ENCODE data around the gene SCCPDH. TPM values are rescaled to one million over a fixed set of nuclear protein-coding genes. Genes with fewer than 3 reads are reported as not detected.
A peak's percentile ranks its signal among the peaks of the same experiment; 100 is the strongest.

The SCCPDH gene
- total and polyA plus RNA-seq, 2 donors (not counting 1 experiment from before 2014, with no cell fraction given) = 47.8 to 58.0 TPM

DNA sequence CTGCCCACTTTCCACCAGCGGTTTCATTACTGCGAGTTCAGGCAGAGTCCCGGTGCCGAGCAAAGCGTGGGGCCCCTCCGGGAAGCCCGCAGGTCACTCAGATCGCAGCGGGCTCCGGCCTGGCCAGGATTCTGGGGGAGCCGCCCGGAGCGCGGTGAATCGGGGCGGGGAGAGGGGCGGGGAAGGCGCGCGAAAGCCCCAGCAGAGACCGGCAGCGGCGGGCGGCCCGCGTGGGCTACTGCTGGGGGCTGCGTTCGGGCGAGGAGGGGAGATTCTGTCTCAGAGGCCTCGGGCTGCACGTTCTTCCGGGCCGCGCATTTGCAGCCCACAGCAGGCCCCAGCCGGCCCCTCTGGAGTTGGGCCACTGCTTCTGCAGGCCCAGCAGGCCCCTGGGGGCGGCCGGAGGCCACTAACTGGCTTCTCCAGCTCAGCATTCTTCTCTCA is 64.7 kb downstream of the SCCPDH start:
- TF ChIP-seq, protein P1, sequence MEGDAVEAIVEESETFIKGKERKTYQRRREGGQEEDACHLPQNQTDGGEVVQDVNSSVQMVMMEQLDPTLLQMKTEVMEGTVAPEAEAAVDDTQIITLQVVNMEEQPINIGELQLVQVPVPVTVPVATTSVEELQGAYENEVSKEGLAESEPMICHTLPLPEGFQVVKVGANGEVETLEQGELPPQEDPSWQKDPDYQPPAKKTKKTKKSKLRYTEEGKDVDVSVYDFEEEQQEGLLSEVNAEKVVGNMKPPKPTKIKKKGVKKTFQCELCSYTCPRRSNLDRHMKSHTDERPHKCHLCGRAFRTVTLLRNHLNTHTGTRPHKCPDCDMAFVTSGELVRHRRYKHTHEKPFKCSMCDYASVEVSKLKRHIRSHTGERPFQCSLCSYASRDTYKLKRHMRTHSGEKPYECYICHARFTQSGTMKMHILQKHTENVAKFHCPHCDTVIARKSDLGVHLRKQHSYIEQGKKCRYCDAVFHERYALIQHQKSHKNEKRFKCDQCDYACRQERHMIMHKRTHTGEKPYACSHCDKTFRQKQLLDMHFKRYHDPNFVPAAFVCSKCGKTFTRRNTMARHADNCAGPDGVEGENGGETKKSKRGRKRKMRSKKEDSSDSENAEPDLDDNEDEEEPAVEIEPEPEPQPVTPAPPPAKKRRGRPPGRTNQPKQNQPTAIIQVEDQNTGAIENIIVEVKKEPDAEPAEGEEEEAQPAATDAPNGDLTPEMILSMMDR (conservative IDR thresholded peaks at IDR 0.05 in 1 of 2, IDR thresholded peaks at IDR 0.05 in 1 of 2; ENCODE audit: low read depth in 1 of 2, low read length in 2 of 2) = no peak
- TF ChIP-seq EZH2 (IDR thresholded peaks at IDR 0.05; ENCODE audit: low read length, missing control alignments) = no peak
- no peaks in the 10 kb centered on the region for H3K79me2 ChIP-seq (ENCODE audit: control insufficient read depth, insufficient read depth, low read length)
- no peaks in the 10 kb centered on the region for H4K20me1 ChIP-seq (ENCODE audit: control insufficient read depth, extremely low read depth, insufficient read depth, low read length)
- H3K4me2 ChIP-seq (ENCODE audit: extremely low read depth, insufficient read depth, low read length) = peak overlapping the region; percentile 61
- H3K9me3 ChIP-seq (ENCODE audit: control insufficient read depth, insufficient read depth, low read depth, low read length) = peaks cover 3% of the 10 kb centered on the region
- DNase-seq (ENCODE audit: low read depth in 2 of 2) = peak; percentile 32 to 49
- no peak overlapping the region for H3K9ac ChIP-seq (ENCODE audit: insufficient read depth, low read length)
- H3K4me3 ChIP-seq (replicated peaks in 1 of 4; ENCODE audit: control extremely low read depth in 1 of 4, insufficient read depth in 1 of 4, low read depth in 3 of 4, low read length in 4 of 4) = peak overlapping the region in 1 of 4 experiments; percentile 28
- H3K4me1 ChIP-seq (ENCODE audit: control insufficient read depth, extremely low read depth, insufficient read depth, low read length) = no peaks in the 10 kb centered on the region
- no peak overlapping the region for H3K27ac ChIP-seq (ENCODE audit: insufficient read depth, low read length)
- no peaks in the 10 kb centered on the region for H3K36me3 ChIP-seq (ENCODE audit: control insufficient read depth, insufficient read depth, low read length)
- H3K27me3 ChIP-seq (ENCODE audit: control insufficient read depth, insufficient read depth, low read length) = no peaks in the 10 kb centered on the region
- no peak overlapping the region for H2AFZ ChIP-seq (ENCODE audit: low read length)

DNA sequence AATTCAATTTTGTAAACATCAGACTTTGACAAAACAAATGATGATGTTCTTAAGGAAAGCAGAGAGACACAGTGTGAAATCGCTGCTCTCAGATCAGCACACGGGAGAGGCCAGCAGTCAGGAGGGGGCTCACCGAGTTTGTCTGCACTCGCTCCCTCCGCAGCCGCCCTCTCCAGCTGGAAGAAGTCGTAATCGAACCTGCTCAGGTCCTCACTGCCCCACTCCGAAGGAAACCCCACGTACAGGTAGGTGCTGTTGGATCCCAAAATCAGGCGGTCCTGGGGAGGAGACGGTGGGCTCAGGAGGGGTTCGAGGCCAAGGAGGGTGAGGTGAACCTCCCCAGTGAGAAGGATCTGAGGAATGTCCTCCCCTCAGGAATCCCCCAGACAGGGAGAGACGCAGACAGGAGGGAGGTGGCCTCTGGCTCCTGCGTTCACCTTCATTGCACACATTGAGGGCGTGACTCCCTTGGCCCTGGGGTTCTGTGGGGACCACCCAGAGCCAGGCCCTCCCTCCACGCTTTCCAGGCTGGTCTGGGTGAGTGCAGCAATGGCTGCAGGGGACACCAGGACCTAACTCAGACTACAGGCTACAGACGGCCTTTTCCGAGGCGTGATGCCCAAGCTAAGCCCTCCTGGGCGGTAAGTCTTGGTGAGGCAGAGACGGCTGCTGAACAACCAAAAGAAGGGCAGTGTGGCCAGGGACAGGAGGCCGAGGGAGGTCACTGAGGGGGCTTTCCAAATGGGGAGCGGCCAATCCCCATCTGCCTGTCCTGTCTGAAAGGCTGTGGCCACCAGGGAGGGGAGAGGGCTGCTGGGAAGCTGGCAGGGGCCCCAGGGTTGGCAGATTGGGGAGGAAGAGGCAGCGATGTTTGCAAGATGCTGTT is 65.5 kb downstream of the SCCPDH start:
- Histone ChIP-seq H3K4me3 (replicated peaks in 1 of 4; ENCODE audit: control extremely low read depth in 1 of 4, insufficient read depth in 1 of 4, low read depth in 3 of 4, low read length in 4 of 4) (no peak overlapping the region), H3K27ac (ENCODE audit: insufficient read depth, low read length) (no peak overlapping the region), H3K4me1 (ENCODE audit: control insufficient read depth, extremely low read depth, insufficient read depth, low read length) (peaks cover 3% of the 10 kb centered on the region), H3K36me3 (ENCODE audit: control insufficient read depth, insufficient read depth, low read length) (no peaks in the 10 kb centered on the region), H3K79me2 (ENCODE audit: control insufficient read depth, insufficient read depth, low read length) (no peaks in the 10 kb centered on the region), H3K27me3 (ENCODE audit: control insufficient read depth, insufficient read depth, low read length) (no peaks in the 10 kb centered on the region), H3K9ac (ENCODE audit: insufficient read depth, low read length) (no peak overlapping the region), H3K9me3 (ENCODE audit: control insufficient read depth, insufficient read depth, low read depth, low read length) (peaks cover 3% of the 10 kb centered on the region), H2AFZ (ENCODE audit: low read length) (no peak overlapping the region), H3K4me2 (ENCODE audit: extremely low read depth, insufficient read depth, low read length) (no peak overlapping the region), H4K20me1 (ENCODE audit: control insufficient read depth, extremely low read depth, insufficient read depth, low read length) (no peaks in the 10 kb centered on the region)
- no peak for DNase-seq (ENCODE audit: low read depth in 2 of 2)
- TF ChIP-seq EZH2 (IDR thresholded peaks at IDR 0.05; ENCODE audit: low read length, missing control alignments) = no peak
- TF ChIP-seq, protein P1 (conservative IDR thresholded peaks at IDR 0.05 in 1 of 2, IDR thresholded peaks at IDR 0.05 in 1 of 2; ENCODE audit: low read depth in 1 of 2, low read length in 2 of 2) = no peak

DNA sequence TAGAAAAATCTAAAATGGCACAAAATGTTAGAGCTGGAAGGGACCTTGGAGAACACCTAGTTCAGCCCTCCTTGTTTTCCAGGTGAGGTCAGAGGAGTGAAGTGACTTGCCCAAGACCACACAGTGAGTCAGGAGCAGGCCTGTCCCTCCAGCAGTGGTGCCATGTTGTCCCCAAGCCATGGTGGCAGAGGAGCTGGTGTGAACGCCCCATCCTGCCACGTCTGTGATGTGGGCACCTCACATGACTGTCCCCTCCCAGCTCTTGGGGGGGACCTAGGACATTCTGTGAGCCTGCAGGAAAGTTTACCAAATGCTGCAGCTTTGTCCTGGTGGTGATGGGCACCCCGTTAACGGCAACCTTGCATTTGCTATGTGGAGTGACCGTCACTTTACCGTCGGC is 66.2 kb downstream of the SCCPDH start:
- H3K36me3 ChIP-seq (ENCODE audit: control insufficient read depth, insufficient read depth, low read length) = no peaks in the 10 kb centered on the region
- no peak overlapping the region for H3K4me3 ChIP-seq (replicated peaks in 1 of 4; ENCODE audit: control extremely low read depth in 1 of 4, insufficient read depth in 1 of 4, low read depth in 3 of 4, low read length in 4 of 4)
- peaks cover 3% of the 10 kb centered on the region for H3K4me1 ChIP-seq (ENCODE audit: control insufficient read depth, extremely low read depth, insufficient read depth, low read length)
- no peak overlapping the region for H2AFZ ChIP-seq (ENCODE audit: low read length)
- DNase-seq (ENCODE audit: low read depth in 2 of 2) = no peak
- H3K4me2 ChIP-seq (ENCODE audit: extremely low read depth, insufficient read depth, low read length) = no peak overlapping the region
- no peaks in the 10 kb centered on the region for H3K79me2 ChIP-seq (ENCODE audit: control insufficient read depth, insufficient read depth, low read length)
- no peak overlapping the region for H3K27ac ChIP-seq (ENCODE audit: insufficient read depth, low read length)
- TF ChIP-seq, protein P1 (conservative IDR thresholded peaks at IDR 0.05 in 1 of 2, IDR thresholded peaks at IDR 0.05 in 1 of 2; ENCODE audit: low read depth in 1 of 2, low read length in 2 of 2) = no peak
- no peak for TF ChIP-seq EZH2 (IDR thresholded peaks at IDR 0.05; ENCODE audit: low read length, missing control alignments)
- H4K20me1 ChIP-seq (ENCODE audit: control insufficient read depth, extremely low read depth, insufficient read depth, low read length) = no peaks in the 10 kb centered on the region
- H3K9ac ChIP-seq (ENCODE audit: insufficient read depth, low read length) = no peak overlapping the region
- H3K27me3 ChIP-seq (ENCODE audit: control insufficient read depth, insufficient read depth, low read length) = no peaks in the 10 kb centered on the region
- peaks cover 3% of the 10 kb centered on the region for H3K9me3 ChIP-seq (ENCODE audit: control insufficient read depth, insufficient read depth, low read depth, low read length)

Data from fibroblast of lung (primary cell).